Fibroblast of lung (primary cell): ENCODE data around the gene SLC25A51. TPM values are rescaled to one million over a fixed set of nuclear protein-coding genes. Genes with fewer than 3 reads are reported as not detected.

ENCODE experiments used
- DNase-seq, 2 donors: peaks; one replicate each; pipeline versions ENCODE4 v3.0.0 to v3.0.0-alpha.2; 2010; ENCODE audit warnings: low read depth in 2 of 2
- H2AFZ ChIP-seq: 2 replicates; pipeline ENCODE4 v1.5.1; 2012; ENCODE audit warnings: low read length, control low read depth, inconsistent platforms
- H3K27ac ChIP-seq: 2 replicates; pipeline ENCODE4 v1.5.1; 2011; ENCODE audit warnings: low read length, control low read depth; ENCODE audit not compliant: insufficient read depth
- H3K27me3 ChIP-seq: 2 replicates; pipeline ENCODE4 v1.5.1; 2011; ENCODE audit warnings: mild to moderate bottlenecking, low read length; ENCODE audit not compliant: control insufficient read depth, insufficient read depth
- H3K36me3 ChIP-seq: 2 replicates; pipeline ENCODE4 v1.5.1; 2011; ENCODE audit warnings: low read length; ENCODE audit not compliant: control insufficient read depth, insufficient read depth
- H3K4me1 ChIP-seq: 2 replicates; pipeline ENCODE4 v1.5.1; 2011; ENCODE audit warnings: low read length; ENCODE audit not compliant: control insufficient read depth, insufficient read depth; ENCODE audit errors: extremely low read depth
- H3K4me2 ChIP-seq: 2 replicates; pipeline ENCODE4 v1.5.1; 2011; ENCODE audit warnings: low read length, control low read depth; ENCODE audit not compliant: insufficient read depth; ENCODE audit errors: extremely low read depth
- H3K4me3 ChIP-seq, 4 experiments: fragments of 200-600 bp in 1 of 4; sonication (generic) in 1 of 4; replicated peaks in 1 of 4; 2 replicates each; pipeline ENCODE4 v1.5.1; 2011 to 2016; ENCODE audit warnings: low read length in 4 of 4, low read depth in 3 of 4, mild to moderate bottlenecking in 3 of 4, control low read depth in 2 of 4, inconsistent platforms in 1 of 4, mixed read lengths in 1 of 4; ENCODE audit not compliant: insufficient read depth in 1 of 4; ENCODE audit errors: control extremely low read depth in 1 of 4
- H3K79me2 ChIP-seq: 2 replicates; pipeline ENCODE4 v1.5.1; 2012; ENCODE audit warnings: mild to moderate bottlenecking, low read length, inconsistent platforms; ENCODE audit not compliant: control insufficient read depth, insufficient read depth
- H3K9ac ChIP-seq: 2 replicates; pipeline ENCODE4 v1.5.1; 2011; ENCODE audit warnings: mild to moderate bottlenecking, low read length, control low read depth; ENCODE audit not compliant: insufficient read depth
- H3K9me3 ChIP-seq: 2 replicates; pipeline ENCODE4 v1.5.1; 2012; ENCODE audit warnings: low read depth, low read length; ENCODE audit not compliant: control insufficient read depth, insufficient read depth
- H4K20me1 ChIP-seq: 2 replicates; pipeline ENCODE4 v1.5.1; 2011; ENCODE audit warnings: low read length; ENCODE audit not compliant: control insufficient read depth, insufficient read depth; ENCODE audit errors: extremely low read depth
- CTCF ChIP-seq, 2 donors: IDR thresholded peaks in 1 of 2; conservative IDR thresholded peaks in 1 of 2; 1 replicate in 1 of 2; 2 replicates in 1 of 2; pipeline ENCODE4 v1.5.1; 2011 to 2012; ENCODE audit warnings: low read length in 2 of 2, control low read depth in 1 of 2, inconsistent platforms in 1 of 2, low read depth in 1 of 2, mild to moderate bottlenecking in 1 of 2
- EZH2 ChIP-seq: IDR thresholded peaks from 2 replicates; pipeline ENCODE4 v1.5.1; 2012; ENCODE audit warnings: low read length, control low read depth, mild to moderate bottlenecking; ENCODE audit errors: missing control alignments
- polyA plus RNA-seq, 2 donors: library from polyadenylated mRNA; depleted of rRNA in 1 of 2; stranded (reverse) in 1 of 2; unstranded in 1 of 2; fragments of >200 nt; gene quantifications; 2 replicates each; pipeline ENCODE4 v1.2.1, GENCODE V29; 2011 to 2012; ENCODE audit warnings: missing spikeins in 1 of 2
- total RNA-seq: library from RNA; depleted of rRNA; stranded (reverse); fragments of >200 nt; gene quantifications from 2 replicates; pipeline ENCODE4 v1.2.1, GENCODE V29; 2014

SLC25A51 gene
- total and polyA plus RNA-seq, 2 donors (not counting 1 experiment from before 2014, with no cell fraction given): 39.3 to 100 TPM

- Histone ChIP-seq H3K27me3 (no peaks in the 10 kb centered on the region), H3K27ac (no peak overlapping the region), H3K79me2 (peaks cover 3% of the 10 kb centered on the region), H3K4me3 (no peak overlapping the region), H3K4me1 (peaks cover 28% of the 10 kb centered on the region), H3K9ac (no peak overlapping the region), H3K4me2 (no peak overlapping the region), H3K36me3 (no peaks in the 10 kb centered on the region), H3K9me3 (no peaks in the 10 kb centered on the region), H4K20me1 (no peaks in the 10 kb centered on the region), H2AFZ (no peak overlapping the region)
- no peak for TF ChIP-seq EZH2
- TF ChIP-seq CTCF (conservative IDR thresholded peaks at IDR 0.05 in 1 of 2, IDR thresholded peaks at IDR 0.05 in 1 of 2; ENCODE audit: low read depth in 1 of 2, low read length in 2 of 2): no peak
- no peak for DNase-seq
Measured at GRCh38 chr9:37935096-37935495, 31.2 kb upstream of the SLC25A51 start.

GRCh38 chr9:37931592-37931991 is 27.7 kb upstream of the SLC25A51 start:
- Histone ChIP-seq H3K9me3 (no peaks in the 10 kb centered on the region), H3K27me3 (no peaks in the 10 kb centered on the region), H3K4me3 (no peak overlapping the region), H3K9ac (no peak overlapping the region), H2AFZ (no peak overlapping the region), H3K4me2 (no peak overlapping the region), H3K36me3 (peaks cover 2% of the 10 kb centered on the region), H3K79me2 (peaks cover 11% of the 10 kb centered on the region), H4K20me1 (no peaks in the 10 kb centered on the region), H3K27ac (no peak overlapping the region), H3K4me1 (peaks cover 2% of the 10 kb centered on the region)
- DNase-seq: peak in 1 of 2 donors; percentile 67
- TF ChIP-seq EZH2: no peak
- TF ChIP-seq CTCF (conservative IDR thresholded peaks at IDR 0.05 in 1 of 2, IDR thresholded peaks at IDR 0.05 in 1 of 2; ENCODE audit: low read depth in 1 of 2, low read length in 2 of 2): no peak

GRCh38 chr9:37929441-37929895 is 25.5 kb upstream of the SLC25A51 start:
- Histone ChIP-seq H4K20me1 (no peaks in the 10 kb centered on the region), H3K9ac (no peak overlapping the region), H3K4me3 (no peak overlapping the region), H3K27ac (no peak overlapping the region), H3K36me3 (peaks cover 2% of the 10 kb centered on the region), H3K79me2 (peaks cover 8% of the 10 kb centered on the region), H3K27me3 (no peaks in the 10 kb centered on the region), H2AFZ (no peak overlapping the region), H3K9me3 (no peaks in the 10 kb centered on the region), H3K4me2 (no peak overlapping the region), H3K4me1 (peaks cover 3% of the 10 kb centered on the region)
- DNase-seq: peak in 1 of 2 donors; percentile 81
- TF ChIP-seq CTCF (conservative IDR thresholded peaks at IDR 0.05 in 1 of 2, IDR thresholded peaks at IDR 0.05 in 1 of 2; ENCODE audit: low read depth in 1 of 2, low read length in 2 of 2) (no peak), EZH2 (no peak)
